Astrocyte of the cerebellum (primary cell): Measurements from ENCODE around the gene AFF3.
"Not testable (repeated sequence)": the region's sequence is repeated elsewhere in the genome, so short reads cannot be mapped to it uniquely, and the experiment has no call there.

Experiments
- DNase-seq: peaks from one replicate; pipeline ENCODE4 v3.0.0-alpha.2; 2011; ENCODE audit warnings: low read depth
- H3K4me3 ChIP-seq: 2 replicates; pipeline ENCODE4 v1.5.1; 2011; ENCODE audit warnings: mild to moderate bottlenecking, low read depth, low read length, moderate library complexity
- in situ Hi-C: cut with HindIII; loops from 2 replicates; pipeline ENCODE4 v1.10.0; 2017; ENCODE audit warnings: low sequenced_read_pairs
- TF ChIP-seq, protein P1 (sequence below): IDR thresholded peaks from 2 replicates; pipeline ENCODE4 v1.5.1; 2012; ENCODE audit warnings: low read length, low read depth, moderate library complexity, mild to moderate bottlenecking; ENCODE audit errors: missing control alignments

AFF3 gene

DNA sequence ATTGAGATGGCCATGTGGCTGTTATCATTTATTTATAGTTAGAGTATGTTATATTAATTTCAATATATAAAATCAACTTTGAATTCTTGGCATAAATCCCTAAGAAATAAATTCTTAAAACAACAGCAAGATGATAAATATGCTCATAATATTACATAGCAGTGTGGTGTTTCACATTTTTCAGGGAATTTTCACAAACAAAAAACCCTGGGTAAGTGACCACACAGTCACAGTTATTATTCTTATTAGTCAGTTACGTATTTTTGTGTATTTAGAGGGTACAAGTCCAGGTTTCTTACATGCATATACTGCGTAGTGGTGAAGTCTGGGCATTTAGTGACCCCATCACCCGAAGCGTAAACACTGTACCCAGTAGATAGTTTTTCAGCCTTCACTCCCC is 363.1 kb downstream of the AFF3 start:
- TF ChIP-seq, protein P1, sequence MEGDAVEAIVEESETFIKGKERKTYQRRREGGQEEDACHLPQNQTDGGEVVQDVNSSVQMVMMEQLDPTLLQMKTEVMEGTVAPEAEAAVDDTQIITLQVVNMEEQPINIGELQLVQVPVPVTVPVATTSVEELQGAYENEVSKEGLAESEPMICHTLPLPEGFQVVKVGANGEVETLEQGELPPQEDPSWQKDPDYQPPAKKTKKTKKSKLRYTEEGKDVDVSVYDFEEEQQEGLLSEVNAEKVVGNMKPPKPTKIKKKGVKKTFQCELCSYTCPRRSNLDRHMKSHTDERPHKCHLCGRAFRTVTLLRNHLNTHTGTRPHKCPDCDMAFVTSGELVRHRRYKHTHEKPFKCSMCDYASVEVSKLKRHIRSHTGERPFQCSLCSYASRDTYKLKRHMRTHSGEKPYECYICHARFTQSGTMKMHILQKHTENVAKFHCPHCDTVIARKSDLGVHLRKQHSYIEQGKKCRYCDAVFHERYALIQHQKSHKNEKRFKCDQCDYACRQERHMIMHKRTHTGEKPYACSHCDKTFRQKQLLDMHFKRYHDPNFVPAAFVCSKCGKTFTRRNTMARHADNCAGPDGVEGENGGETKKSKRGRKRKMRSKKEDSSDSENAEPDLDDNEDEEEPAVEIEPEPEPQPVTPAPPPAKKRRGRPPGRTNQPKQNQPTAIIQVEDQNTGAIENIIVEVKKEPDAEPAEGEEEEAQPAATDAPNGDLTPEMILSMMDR: no peak
- H3K4me3 ChIP-seq: no peak overlapping the region
- in situ Hi-C loops: no loop called here
- DNase-seq: no peak

DNA sequence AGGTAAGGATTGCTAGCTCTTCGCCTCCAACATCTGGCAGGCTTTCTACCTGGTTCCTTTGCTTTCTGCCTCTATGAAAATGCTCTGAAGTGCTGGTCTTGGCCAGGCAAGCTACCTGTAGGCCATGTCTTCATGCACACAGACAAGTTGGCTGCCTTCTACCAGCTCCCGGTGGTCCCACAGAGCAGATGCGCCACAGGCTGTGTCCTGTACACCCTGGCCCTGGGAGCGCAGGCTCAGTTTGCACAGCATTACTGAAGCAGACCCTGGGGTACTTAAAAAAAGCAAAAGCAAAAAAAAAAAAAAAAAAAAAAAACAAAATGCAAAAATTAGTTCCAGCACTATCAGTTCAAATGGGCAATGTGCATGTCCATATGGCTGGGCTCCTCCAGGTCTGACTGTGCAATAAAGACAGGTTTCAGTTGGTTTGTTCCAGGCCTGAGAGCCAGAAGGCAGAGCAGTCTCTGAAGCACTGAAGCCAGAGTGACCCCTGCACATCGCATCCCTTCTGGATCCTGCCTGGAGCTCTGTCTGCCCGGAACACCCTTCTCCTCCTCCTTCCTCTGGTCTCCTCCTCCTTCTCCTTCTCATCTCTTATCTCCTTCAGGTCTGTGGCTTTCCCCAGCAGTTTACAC is 364.6 kb downstream of the AFF3 start:
- no peak for DNase-seq
- TF ChIP-seq, protein P1: no peak
- in situ Hi-C loops: no loop called here
- H3K4me3 ChIP-seq: no peak overlapping the region

DNA sequence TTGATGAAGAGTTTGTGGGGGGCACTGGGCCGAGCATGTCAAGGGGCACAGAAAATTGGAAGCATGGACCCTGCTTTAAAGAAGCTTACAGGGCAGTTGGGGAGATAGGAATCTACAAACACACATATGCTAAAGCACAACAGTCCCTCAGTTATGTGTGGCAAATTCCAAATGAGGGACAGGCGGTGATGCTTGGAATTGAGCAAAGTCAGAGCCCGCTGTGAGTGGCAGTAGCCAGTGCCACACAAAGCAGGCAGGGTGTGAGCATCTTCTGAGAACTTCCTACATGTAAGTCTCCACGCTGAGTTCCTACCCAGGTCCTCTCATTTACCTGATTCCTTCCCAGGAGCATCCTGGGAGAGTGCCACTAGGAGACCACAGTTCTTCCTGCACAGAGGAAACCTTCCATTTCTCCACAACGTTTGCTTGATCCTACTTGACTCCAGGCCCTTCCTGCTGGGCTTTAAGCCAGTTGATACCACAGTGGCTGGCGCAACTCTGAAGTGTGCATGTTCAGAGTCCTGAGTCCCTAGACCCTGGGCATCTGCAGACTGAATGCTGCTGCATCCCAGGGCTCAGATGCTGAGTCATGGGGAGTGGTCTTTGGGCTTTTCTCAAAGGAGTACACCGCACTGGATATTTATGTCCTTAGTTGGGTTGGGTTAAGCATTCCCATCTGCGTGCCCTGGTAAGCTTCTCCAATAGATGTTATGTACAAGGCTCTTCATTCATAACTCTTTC is 365.3 kb downstream of the AFF3 start:
- DNase-seq: no peak
- TF ChIP-seq, protein P1: no peak
- in situ Hi-C loops: no loop called here
- H3K4me3 ChIP-seq: no peak overlapping the region

DNA sequence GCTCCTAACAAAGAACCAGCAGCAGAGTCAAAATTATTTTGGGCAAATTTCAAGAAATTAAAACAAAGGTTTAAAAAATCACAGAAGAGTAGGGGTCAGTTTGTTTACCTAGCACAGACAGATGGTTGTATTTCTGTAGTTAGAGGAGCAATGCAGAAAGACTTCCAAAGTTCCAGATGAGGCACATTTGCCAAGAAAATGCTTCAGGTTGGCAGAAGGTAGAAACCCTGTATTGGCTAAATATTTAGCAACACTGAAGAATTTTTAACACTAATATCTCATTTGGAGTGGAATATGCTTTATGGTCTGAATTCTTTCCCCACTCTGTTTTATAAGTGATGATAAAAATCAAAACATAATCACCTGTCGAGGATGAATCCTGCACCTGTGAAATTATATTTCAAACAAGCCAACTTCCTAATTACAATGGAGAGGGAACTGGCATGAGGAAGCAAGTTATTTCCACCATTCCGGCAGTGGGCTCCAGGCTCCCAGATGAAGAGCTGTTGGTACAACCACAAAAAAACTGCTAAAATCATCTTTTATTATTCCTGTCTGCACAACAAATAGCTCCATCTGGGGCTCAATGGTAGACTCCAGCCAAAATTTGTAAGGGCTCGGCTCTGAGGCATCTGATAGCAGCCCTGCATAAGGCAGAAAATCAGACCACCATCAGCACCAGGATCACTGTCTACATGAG is 366.0 kb downstream of the AFF3 start:
- H3K4me3 ChIP-seq: no peak overlapping the region
- in situ Hi-C loops: no loop called here
- TF ChIP-seq, protein P1: no peak
- no peak for DNase-seq

DNA sequence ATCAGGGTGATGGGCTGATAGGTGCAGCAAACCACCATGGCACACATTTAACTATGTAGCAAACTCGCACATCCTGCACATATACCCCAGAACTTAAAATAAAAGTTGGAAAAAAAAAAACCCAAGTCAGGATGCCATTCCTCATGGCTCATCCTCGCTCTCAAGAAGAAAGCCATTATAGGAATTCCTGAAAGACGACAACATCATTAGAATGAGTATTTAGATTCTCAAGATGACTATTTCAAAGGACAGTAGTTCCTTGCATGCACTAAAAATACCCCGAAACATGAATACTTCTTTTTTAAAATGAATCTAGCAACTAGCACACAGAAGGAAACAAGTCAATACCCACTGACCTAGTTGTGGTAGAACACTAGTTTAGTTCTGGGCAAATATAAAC is 366.8 kb downstream of the AFF3 start:
- in situ Hi-C loops: no loop called here
- TF ChIP-seq, protein P1: no peak
- no peak for DNase-seq
- H3K4me3 ChIP-seq: no peak overlapping the region

DNA sequence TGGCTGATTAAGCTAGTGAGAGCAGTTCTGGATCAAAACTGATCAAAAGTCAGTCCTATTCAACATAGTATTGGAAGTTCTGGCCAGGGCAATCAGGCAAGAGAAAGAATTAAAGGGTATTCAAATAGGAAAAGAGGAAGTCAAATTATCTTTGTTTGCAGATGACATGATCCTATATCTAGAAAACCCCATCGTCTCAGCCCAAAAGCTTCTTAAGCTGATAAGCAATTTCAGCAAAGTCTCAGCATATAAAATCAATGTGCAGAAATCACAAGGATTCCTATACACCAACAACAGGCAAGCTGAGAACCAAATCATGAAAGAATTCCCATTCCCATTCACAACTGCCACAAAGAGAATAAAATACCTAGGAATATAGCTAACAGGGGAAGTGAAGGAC is 368.7 kb downstream of the AFF3 start:
- H3K4me3 ChIP-seq, in situ Hi-C loops, DNase-seq: not testable (repeated sequence)
